Endothelial cell of umbilical vein (primary cell): Measurements from ENCODE around the gene ATAD2B. TPM values are rescaled to one million over a fixed set of nuclear protein-coding genes. Genes with fewer than 3 reads are reported as not detected.

Source experiments
- BruUV-seq: library from RNA; stranded (reverse); fragments of 400-500 nt; replicated peaks from 2 replicates; lab custom pipeline; 2021; lab: Mats Ljungman, UMichigan
- CTCF ChIA-PET: fragments of 300-600, 350-600 bp; sonication (Branson Sonifier 250); formaldehyde crosslinking; loops from one replicate; lab custom pipeline; 2021; ENCODE audit warnings: antibody characterized with exemption, inconsistent platforms; lab: Charles Lee
- POLR2A ChIA-PET: fragments of 300-600, 350-600 bp; sonication (Branson Sonifier 250); formaldehyde crosslinking; loops from one replicate; lab custom pipeline; 2021; ENCODE audit warnings: antibody characterized with exemption, inconsistent platforms; lab: Charles Lee
- DNase-seq: peaks from one replicate; pipeline ENCODE4 v3.0.0-alpha.2; 2011; ENCODE audit warnings: low read depth, low spot score
- FAIRE-seq: peaks from 2 replicates; lab custom pipeline; 2011; peaks lifted over from hg19 to GRCh38; lab: Jason Lieb, UNC
- H2AFZ ChIP-seq: 2 replicates; pipeline ENCODE4 v1.6.0; 2012; ENCODE audit warnings: low read depth, low read length, control low read depth, inconsistent platforms
- H3K27ac ChIP-seq: 2 replicates; pipeline ENCODE4 v1.5.1; 2011; ENCODE audit warnings: low read depth, mild to moderate bottlenecking, control low read depth, low read length, moderate library complexity; ENCODE audit not compliant: insufficient read depth
- H3K27me3 ChIP-seq, 2 experiments: 2 replicates each; pipeline versions ENCODE4 v1.6.0 to v1.6.1; 2011; ENCODE audit warnings: low read length in 2 of 2, mixed read lengths in 1 of 2; ENCODE audit not compliant: control insufficient read depth in 2 of 2, insufficient read depth in 2 of 2
- H3K36me3 ChIP-seq, 2 experiments: 2 replicates in 1 of 2; 3 replicates in 1 of 2; pipeline ENCODE4 v1.5.1; 2011; ENCODE audit warnings: low read length in 2 of 2, mild to moderate bottlenecking in 1 of 2, moderate library complexity in 1 of 2; ENCODE audit not compliant: control insufficient read depth in 2 of 2, insufficient read depth in 2 of 2; ENCODE audit errors: extremely low read depth in 1 of 2
- H3K4me1 ChIP-seq: 3 replicates; pipeline ENCODE4 v1.5.1; 2011; ENCODE audit warnings: mild to moderate bottlenecking, low read length; ENCODE audit not compliant: control insufficient read depth, insufficient read depth; ENCODE audit errors: extremely low read depth
- H3K4me2 ChIP-seq: 2 replicates; pipeline ENCODE4 v1.6.1; 2011; ENCODE audit warnings: low read length, control low read depth, mixed read lengths; ENCODE audit not compliant: insufficient read depth
- H3K4me3 ChIP-seq, 3 experiments: fragments of 200-600 bp in 1 of 3; sonication (generic), shearing (Covaris generic) in 1 of 3; replicated peaks in 1 of 3; 2 replicates each; pipeline ENCODE4 v1.5.1; 2011 to 2016; ENCODE audit warnings: control low read depth in 3 of 3, low read length in 3 of 3, mild to moderate bottlenecking in 2 of 3, inconsistent platforms in 1 of 3, low read depth in 1 of 3, moderate library complexity in 1 of 3; ENCODE audit not compliant: insufficient read depth in 1 of 3
- H3K79me2 ChIP-seq: 2 replicates; pipeline ENCODE4 v1.6.0; 2012; ENCODE audit warnings: low read length, inconsistent platforms; ENCODE audit not compliant: control insufficient read depth, insufficient read depth
- H3K9ac ChIP-seq: replicated peaks from 2 replicates; pipeline ENCODE3; 2011; ENCODE audit warnings: low read length, control low read depth; ENCODE audit not compliant: insufficient read depth; ENCODE audit errors: extremely low read depth
- H3K9me1 ChIP-seq: replicated peaks from 3 replicates; pipeline ENCODE4 v1.6.0; 2011; ENCODE audit warnings: mild to moderate bottlenecking, low read length; ENCODE audit not compliant: control insufficient read depth, insufficient read depth; ENCODE audit errors: extremely low read depth
- H3K9me3 ChIP-seq: replicated peaks from 2 replicates; pipeline ENCODE4 v1.5.1; 2012; ENCODE audit warnings: low read length, inconsistent platforms; ENCODE audit not compliant: control insufficient read depth, insufficient read depth
- H4K20me1 ChIP-seq: replicated peaks from 2 replicates; pipeline ENCODE3; 2011; ENCODE audit warnings: mild to moderate bottlenecking, low read length; ENCODE audit not compliant: control insufficient read depth, insufficient read depth; ENCODE audit errors: extremely low read depth
- CTCF ChIP-seq, 2 donors: IDR thresholded peaks; 1 replicate in 1 of 2; 2 replicates in 1 of 2; pipeline ENCODE4 v1.5.1; 2011; ENCODE audit warnings: low read length in 2 of 2, mild to moderate bottlenecking in 2 of 2, moderate library complexity in 2 of 2, control low read depth in 1 of 2, inconsistent platforms in 1 of 2, low read depth in 1 of 2; ENCODE audit not compliant: insufficient read depth in 1 of 2; ENCODE audit errors: extremely low read depth in 1 of 2
- EZH2 ChIP-seq: IDR thresholded peaks from 2 replicates; pipeline ENCODE4 v1.6.1; 2012; ENCODE audit warnings: borderline replicate concordance, low read depth, mild to moderate bottlenecking, moderate library complexity, low read length, inconsistent platforms; ENCODE audit not compliant: severe bottlenecking
- FOS ChIP-seq: IDR thresholded peaks from 2 replicates; pipeline ENCODE4 v1.6.1; 2011; ENCODE audit warnings: mild to moderate bottlenecking, low read length, moderate library complexity, borderline replicate concordance; ENCODE audit not compliant: insufficient read depth
- GATA2 ChIP-seq: IDR thresholded peaks from 2 replicates; pipeline ENCODE4 v1.7.0; 2011; ENCODE audit warnings: low read depth, mild to moderate bottlenecking, moderate library complexity, mixed read lengths, low read length; ENCODE audit not compliant: insufficient read length, insufficient read depth
- JUN ChIP-seq: IDR thresholded peaks from 2 replicates; pipeline ENCODE4 v1.6.1; 2011; ENCODE audit warnings: borderline replicate concordance, low read depth; ENCODE audit not compliant: insufficient read length, insufficient read depth
- MYC ChIP-seq: IDR thresholded peaks from one replicate; pipeline ENCODE4 v1.6.1; 2011; ENCODE audit warnings: mild to moderate bottlenecking, low read depth, low read length
- POLR2A ChIP-seq: IDR thresholded peaks from 2 replicates; pipeline ENCODE4 v1.6.1; 2012; ENCODE audit warnings: low read depth, mild to moderate bottlenecking, control low read depth, low read length
- POLR2AphosphoS5 ChIP-seq: IDR thresholded peaks from 2 replicates; pipeline ENCODE4 v1.6.1; 2012; ENCODE audit warnings: low read depth, mild to moderate bottlenecking, control low read depth, low read length, moderate library complexity; ENCODE audit not compliant: insufficient read depth
- dilution Hi-C: fragments of 300-500 bp; cut with MboI; formaldehyde crosslinking; loops from one replicate; pipeline ENCODE4 v1.15.0; 2019; ENCODE audit warnings: low sequenced_read_pairs; ENCODE audit not compliant: extremely low pct_ligation_motif_present
- intact Hi-C: fragments of 100-400 bp; cut with micrococcal nuclease; formaldehyde crosslinking; loops from one replicate; pipeline ENCODE4 v1.10.0; 2022
- polyA plus RNA-seq, 4 experiments: library from polyadenylated mRNA; depleted of rRNA in 3 of 4; stranded (reverse) in 3 of 4; unstranded in 1 of 4; fragments of >200 nt; gene quantifications; 2 replicates each; pipeline versions ENCODE4 v1.2.1 to v1.2.3, GENCODE V29; 2011 to 2012; ENCODE audit warnings: missing spikeins in 1 of 4
- total RNA-seq: library from RNA; stranded (reverse); gene quantifications from 2 replicates; pipeline ENCODE4 v1.2.3, GENCODE V29; 2021
- TF ChIP-seq, protein P1 (sequence below): IDR thresholded peaks from 2 replicates; pipeline ENCODE4 v1.6.1; 2011; ENCODE audit not compliant: insufficient read depth, insufficient read length

Gene ATAD2B
- total and polyA plus RNA-seq, 2 donors (not counting 3 experiments of a cell fraction or from before 2014, with no cell fraction given) = 2.5 to 19.1 TPM

DNA sequence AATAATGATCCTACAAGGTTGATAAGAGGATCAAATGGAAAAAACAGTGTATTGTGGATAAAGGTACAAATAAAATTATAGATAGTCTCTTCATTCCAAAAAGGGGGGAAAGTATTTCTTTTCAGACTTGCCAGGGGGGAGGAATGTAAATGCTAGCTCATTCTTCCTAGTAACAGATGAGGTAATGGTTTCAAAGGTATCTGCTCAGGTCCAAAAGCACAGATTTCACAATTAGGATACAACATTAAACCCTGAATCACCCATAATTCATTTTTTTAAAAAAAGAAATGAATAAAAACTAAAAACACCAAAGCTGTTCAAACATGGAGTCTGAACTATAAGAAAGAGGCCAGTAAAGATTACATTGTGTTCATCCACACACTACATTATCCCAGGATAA is 142.0 kb downstream of the ATAD2B start:
- H4K20me1 ChIP-seq = no peaks in the 10 kb centered on the region
- no peak overlapping the region for H3K4me2 ChIP-seq
- ChIA-PET CTCF (interaction anchor here (0.9 to 1.5 kb wide), 2 partner anchors 24 to 40 kb away, joined by 3 read pairs; no protein-coding TSS in a partner anchor), POLR2A (no interaction called here)
- FAIRE-seq (no peak), DNase-seq (no peak)
- H2AFZ ChIP-seq = no peak overlapping the region
- no peaks in the 10 kb centered on the region for H3K36me3 ChIP-seq
- dilution Hi-C loops = no loop called here
- no peak for TF ChIP-seq MYC
- TF ChIP-seq CTCF (IDR thresholded peaks at IDR 0.05; ENCODE audit: extremely low read depth in 1 of 2, insufficient read depth in 1 of 2, low read depth in 1 of 2, low read length in 2 of 2) = no peak
- no peak for TF ChIP-seq EZH2
- no peak for TF ChIP-seq FOS
- TF ChIP-seq, protein P1, sequence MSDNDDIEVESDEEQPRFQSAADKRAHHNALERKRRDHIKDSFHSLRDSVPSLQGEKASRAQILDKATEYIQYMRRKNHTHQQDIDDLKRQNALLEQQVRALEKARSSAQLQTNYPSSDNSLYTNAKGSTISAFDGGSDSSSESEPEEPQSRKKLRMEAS = no peak
- TF ChIP-seq POLR2A = no peak
- no peak for TF ChIP-seq POLR2AphosphoS5
- TF ChIP-seq JUN = no peak
- no peak for TF ChIP-seq GATA2
- BruUV-seq = no TSS peak
- no peaks in the 10 kb centered on the region for H3K4me1 ChIP-seq
- H3K9me3 ChIP-seq = no peaks in the 10 kb centered on the region
- H3K79me2 ChIP-seq = no peaks in the 10 kb centered on the region
- H3K27ac ChIP-seq = no peak overlapping the region
- no peak overlapping the region for H3K9ac ChIP-seq
- no peaks in the 10 kb centered on the region for H3K27me3 ChIP-seq
- no peaks in the 10 kb centered on the region for H3K9me1 ChIP-seq
- intact Hi-C loops = no loop called here
- no peak overlapping the region for H3K4me3 ChIP-seq
